GM21619 (cell line): Measurements from ENCODE around the gene HSD17B2.
"Not testable (repeated sequence)": the region's sequence is repeated elsewhere in the genome, so short reads cannot be mapped to it uniquely, and the experiment has no call there.

Experiments
- ATAC-seq: cut with Tn5 transposase; IDR thresholded peaks from one replicate; pipeline ENCODE4 v1.9.1; 2021; ENCODE audit not compliant: unreplicated experiment

The HSD17B2 gene

GRCh38 chr16:82118749-82119148 is 83.7 kb downstream of the HSD17B2 start:
- ATAC-seq = no peak

GRCh38 chr16:82119405-82119804 is 84.4 kb downstream of the HSD17B2 start:
- ATAC-seq = no peak

- ATAC-seq = no peak
These were observed 89.6 kb downstream of the HSD17B2 start for GRCh38 chr16:82124651-82125050.

GRCh38 chr16:82129881-82130280 is 94.8 kb downstream of the HSD17B2 start:
- ATAC-seq = no peak

GRCh38 chr16:82133798-82134197 is 98.7 kb downstream of the HSD17B2 start:
- ATAC-seq = no peak

- no peak for ATAC-seq
These were observed 99.8 kb downstream of the HSD17B2 start for GRCh38 chr16:82134846-82135245.

- ATAC-seq = no peak
These were observed 100.8 kb downstream of the HSD17B2 start for GRCh38 chr16:82135844-82136243.

GRCh38 chr16:82136956-82137821 is 102.1 kb downstream of the HSD17B2 start:
- ATAC-seq = no peak

- no peak for ATAC-seq
These were observed 102.7 kb downstream of the HSD17B2 start for GRCh38 chr16:82137822-82138167.

GRCh38 chr16:82138478-82139285 is 103.6 kb downstream of the HSD17B2 start:
- ATAC-seq = no peak

GRCh38 chr16:82139286-82139571 is 104.2 kb downstream of the HSD17B2 start:
- ATAC-seq = not testable (repeated sequence)

GRCh38 chr16:82146556-82146955 is 111.5 kb downstream of the HSD17B2 start:
- no peak for ATAC-seq

- ATAC-seq = no peak
These were observed 111.9 kb downstream of the HSD17B2 start for GRCh38 chr16:82146957-82147356.

GRCh38 chr16:82147546-82147945 is 112.5 kb downstream of the HSD17B2 start:
- ATAC-seq = no peak
